ENCODE data around the gene PRKCA.
"Not testable (repeated sequence)": the region's sequence is repeated elsewhere in the genome, so short reads cannot be mapped to it uniquely, and the experiment has no call there.

The PRKCA gene

DNA sequence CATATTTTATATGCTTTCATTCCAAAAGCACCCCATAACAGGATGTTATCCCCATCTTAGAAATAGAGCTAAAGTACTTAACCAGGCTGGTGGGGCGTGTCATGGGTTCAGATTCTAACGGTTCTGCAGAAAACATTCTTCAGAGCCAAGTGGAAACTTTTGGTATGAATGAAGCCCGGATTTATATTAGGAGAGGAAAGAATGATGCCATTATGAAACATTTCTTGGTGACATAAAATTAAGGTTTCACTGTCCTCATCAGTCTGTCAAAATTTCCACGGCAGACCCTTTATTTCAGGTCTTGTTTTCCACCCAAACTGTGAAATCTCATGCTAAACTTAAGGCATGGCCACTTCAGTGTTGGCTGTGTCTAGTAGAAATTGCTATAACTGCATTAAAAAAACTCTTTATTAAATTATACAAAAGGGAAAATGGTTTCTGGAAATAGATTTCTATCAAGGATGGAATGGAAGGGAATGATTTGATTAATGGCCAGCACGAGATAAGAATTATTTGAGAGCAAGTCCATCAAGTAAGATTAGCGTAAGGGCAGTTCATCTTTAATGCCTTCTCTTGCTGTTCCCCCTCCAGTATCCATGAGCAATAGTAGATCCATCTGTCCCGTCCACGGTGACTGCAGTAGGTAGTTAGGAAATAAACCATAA lies 11.7 kb downstream of the PRKCA start:
- in situ Hi-C loops (cut with HindIII; ENCODE audit: low pct_ligation_motif_present, low pct_unique_long_range_greater_than_20kb, low sequenced_read_pairs), result no loop called here
- DNase-seq, result no peak

DNA sequence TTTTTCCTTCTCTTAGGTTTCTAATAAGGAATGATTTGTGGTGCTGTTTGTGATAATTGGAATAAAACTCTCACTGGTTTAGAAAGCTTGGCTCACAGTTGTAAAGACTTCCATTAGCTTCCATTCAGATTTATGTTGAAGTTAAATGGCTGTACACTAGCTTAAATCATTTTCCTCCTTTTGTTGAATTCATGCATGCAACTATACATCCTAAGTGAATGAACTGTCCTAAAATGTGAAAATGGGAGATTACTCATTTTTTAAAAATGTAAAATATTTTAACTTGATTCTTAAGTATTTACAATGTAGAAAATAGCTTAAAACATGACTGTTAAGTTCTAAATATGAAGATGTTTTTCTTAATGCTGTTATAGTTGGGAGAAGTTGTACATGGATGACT lies 15.2 kb downstream of the PRKCA start:
- no peak for DNase-seq

DNA sequence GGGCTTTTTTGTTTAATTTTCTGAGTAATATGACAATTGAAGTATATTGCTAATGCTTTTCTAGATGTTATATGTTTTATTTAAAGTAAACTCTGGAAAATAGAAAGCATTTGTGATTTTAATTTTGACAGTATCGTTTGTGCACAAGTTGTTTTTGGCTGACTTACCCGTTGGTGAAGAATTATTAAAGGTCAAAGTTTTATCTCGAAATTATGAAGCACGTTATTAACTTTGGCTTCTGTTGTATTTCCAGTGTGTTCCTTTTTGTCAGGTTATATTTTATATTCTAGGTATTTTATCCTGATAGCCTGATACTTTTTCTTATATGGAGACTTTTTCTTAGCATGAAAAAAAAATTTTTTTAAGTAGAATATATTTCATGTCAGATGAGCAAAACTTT lies 16.8 kb downstream of the PRKCA start:
- no peak for DNase-seq
- in situ Hi-C loops (cut with HindIII; ENCODE audit: low pct_ligation_motif_present, low pct_unique_long_range_greater_than_20kb, low sequenced_read_pairs), result no loop called here

More for the DNA sequence above, 15.2 kb downstream of the PRKCA start:
- in situ Hi-C loops (cut with HindIII; ENCODE audit: low pct_ligation_motif_present, low pct_unique_long_range_greater_than_20kb, low sequenced_read_pairs), result no loop called here

DNA sequence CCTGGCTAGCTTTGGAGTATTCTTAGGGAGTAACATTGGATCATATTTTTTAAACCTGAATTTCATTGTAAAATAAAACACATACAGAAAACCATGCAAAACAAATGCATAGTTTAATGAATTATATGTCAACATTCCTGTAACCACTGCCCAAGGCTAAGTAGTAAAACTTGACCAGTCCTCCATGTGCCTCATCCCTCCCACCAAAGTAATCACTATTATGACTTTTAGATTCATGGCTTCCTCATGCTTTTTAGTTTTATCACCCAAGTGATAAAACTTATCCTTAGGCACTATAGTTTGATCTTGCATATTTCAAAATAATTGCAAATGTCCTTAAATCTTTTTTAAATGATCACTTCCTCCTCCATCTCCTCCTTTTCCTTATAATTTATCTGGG lies 20.4 kb downstream of the PRKCA start:
- in situ Hi-C loops (cut with HindIII; ENCODE audit: low pct_ligation_motif_present, low pct_unique_long_range_greater_than_20kb, low sequenced_read_pairs), result no loop called here
- no peak for DNase-seq

DNA sequence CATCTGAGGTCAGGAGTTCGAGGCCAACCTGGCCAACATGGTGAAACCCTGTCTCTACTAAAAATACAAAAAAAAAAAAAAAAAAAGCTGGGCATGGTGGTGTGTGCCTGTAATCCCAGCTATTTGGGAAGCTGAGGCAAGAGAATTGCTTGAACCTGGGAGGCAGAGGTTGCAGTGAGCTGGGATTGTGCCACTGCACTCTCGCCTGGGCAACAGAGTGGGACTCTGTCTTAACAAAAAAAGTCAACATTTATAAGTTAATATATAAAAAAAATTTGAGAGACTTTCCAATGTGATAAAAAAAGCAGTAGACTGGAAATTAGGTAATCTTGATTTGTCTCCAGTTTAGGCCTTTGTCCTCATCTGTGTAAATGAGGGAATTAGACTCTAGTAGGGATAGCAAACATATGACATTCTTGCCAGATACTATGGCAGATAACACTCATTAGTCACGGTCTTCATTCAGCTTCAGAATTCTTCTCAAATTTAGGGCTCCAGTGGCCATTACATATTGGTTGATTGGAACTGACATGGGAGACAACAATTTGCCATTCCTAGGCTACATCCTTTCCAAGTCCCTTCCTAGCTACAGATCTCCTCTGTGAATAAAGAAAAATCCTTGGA lies 22.1 kb downstream of the PRKCA start:
- in situ Hi-C loops (cut with HindIII; ENCODE audit: low pct_ligation_motif_present, low pct_unique_long_range_greater_than_20kb, low sequenced_read_pairs), result not testable (repeated sequence)

DNA sequence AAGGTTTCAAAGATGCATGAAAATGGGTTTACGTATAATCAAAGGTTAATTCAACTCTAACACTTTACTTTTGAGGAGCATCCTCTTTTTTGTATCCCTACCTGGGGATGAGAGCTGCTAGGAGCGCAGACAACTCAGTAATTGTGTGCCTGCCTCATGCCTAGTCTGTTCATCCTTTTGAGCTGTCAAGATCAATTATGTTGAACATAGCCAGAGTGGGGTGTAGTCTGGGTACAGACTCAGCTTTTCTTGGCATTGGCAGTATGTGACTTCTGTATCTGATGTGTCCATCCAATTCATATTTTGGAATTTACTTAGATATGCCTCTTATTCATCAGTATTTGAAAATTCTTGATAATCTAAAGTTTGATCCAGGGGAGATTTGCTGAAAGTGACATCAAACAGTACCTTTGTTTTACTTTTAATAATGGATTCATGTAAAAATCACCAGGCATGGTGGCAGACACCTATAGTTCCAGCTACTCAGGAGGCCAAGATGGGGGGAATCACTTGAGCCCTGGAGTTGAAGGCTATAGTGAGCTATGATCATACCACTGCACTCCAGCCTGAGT lies 24.1 kb downstream of the PRKCA start:
- in situ Hi-C loops (cut with HindIII; ENCODE audit: low pct_ligation_motif_present, low pct_unique_long_range_greater_than_20kb, low sequenced_read_pairs), result no loop called here
- no peak for DNase-seq

More for the DNA sequence above, 22.1 kb downstream of the PRKCA start:
- DNase-seq, result not testable (repeated sequence)

DNA sequence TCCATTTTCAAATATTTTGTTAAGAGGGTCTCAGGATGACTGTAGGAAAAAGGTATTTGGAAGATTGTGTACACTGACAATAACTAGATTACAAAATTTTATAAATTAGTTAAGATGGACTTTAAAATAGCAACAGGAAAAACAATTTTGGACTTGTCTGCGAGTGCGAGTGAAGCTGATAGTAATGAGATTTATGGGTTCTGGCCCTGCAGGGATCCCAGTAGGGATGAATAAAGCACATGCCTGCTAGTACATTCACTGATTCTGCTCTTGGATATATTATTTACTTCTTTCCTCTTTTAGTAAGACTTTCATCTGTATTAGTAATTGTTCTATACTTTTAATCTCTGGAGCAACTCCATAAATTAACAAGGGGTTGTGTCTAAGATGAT lies 28.2 kb downstream of the PRKCA start:
- no peak for DNase-seq
- in situ Hi-C loops (cut with HindIII; ENCODE audit: low pct_ligation_motif_present, low pct_unique_long_range_greater_than_20kb, low sequenced_read_pairs), result no loop called here

DNA sequence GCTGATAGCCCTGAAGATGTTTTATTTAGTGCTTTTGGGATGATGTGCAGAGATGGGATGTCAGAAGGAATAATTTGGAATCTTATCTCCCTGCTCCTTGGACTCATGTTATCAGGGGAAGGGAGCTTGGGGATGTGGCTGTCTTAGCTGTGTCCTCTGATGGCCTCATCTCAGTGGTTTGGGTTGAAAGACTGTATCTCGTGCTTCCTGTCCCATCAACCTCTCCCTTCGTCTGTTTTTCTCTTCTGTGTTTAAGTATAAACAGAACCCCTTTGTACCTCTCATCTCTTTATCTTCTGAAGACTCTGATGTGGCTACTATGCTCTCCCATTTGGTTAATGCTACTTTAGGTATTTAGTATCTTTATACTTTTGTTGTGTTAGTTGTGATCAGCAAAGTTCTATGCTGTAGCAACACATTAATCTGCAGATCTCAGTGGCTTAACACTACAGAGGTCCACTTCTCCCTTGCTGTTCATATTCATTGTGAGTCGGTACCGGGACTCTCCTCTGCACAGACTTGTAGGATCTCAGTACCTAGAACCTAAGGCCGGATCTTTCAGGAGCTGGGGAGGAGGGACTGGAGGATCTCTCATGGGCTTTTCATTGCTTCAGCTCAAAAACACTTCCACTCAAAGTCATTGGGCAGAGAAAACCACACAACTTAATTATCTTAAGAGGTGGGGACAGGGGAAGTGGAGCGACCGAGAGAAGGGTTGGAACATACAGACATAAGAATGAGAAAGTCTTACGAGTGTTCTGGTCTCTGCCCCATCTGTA lies 28.8 kb downstream of the PRKCA start:
- in situ Hi-C loops (cut with HindIII; ENCODE audit: low pct_ligation_motif_present, low pct_unique_long_range_greater_than_20kb, low sequenced_read_pairs), result no loop called here
- no peak for DNase-seq

DNA sequence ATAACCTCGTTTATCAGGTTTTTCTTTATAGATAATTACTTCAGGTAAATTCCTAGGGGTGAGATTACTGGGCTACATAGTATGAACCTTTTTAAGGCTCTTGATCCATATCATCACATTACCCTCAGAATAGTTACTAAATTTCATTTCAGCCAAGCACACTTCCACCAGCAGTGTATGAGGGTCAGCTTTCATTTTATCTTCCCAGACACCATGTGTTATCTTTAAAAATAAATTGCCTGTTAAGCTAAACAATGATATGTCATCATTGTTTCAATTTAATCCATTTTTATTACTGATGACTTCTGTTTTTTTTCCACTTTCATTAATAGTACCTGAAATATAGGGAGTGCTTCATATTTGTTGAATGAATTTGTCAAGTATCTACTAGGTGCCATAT lies 33.4 kb downstream of the PRKCA start:
- in situ Hi-C loops (cut with HindIII; ENCODE audit: low pct_ligation_motif_present, low pct_unique_long_range_greater_than_20kb, low sequenced_read_pairs), result no loop called here
- DNase-seq, result no peak

DNA sequence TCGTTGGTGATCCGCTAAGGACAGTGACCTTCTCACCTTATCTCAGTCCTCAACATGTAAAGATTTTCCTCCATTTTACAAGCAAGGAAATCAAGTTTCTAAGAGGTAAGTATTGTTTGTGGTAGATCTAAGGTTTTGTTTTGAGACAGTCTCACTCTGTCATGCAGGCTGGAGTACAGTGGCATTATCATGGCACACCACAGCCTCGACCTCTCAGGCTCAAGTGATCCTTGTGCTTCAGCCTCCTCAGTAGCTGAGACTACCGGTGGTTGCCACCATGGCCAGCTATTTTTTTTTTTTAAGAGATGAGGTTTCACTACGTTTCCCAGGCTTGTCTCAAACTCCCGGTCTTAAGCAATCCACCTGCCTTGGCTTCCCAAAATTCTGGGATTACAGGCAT lies 34.9 kb downstream of the PRKCA start:
- DNase-seq, result no peak
- in situ Hi-C loops (cut with HindIII; ENCODE audit: low pct_ligation_motif_present, low pct_unique_long_range_greater_than_20kb, low sequenced_read_pairs), result no loop called here

DNA sequence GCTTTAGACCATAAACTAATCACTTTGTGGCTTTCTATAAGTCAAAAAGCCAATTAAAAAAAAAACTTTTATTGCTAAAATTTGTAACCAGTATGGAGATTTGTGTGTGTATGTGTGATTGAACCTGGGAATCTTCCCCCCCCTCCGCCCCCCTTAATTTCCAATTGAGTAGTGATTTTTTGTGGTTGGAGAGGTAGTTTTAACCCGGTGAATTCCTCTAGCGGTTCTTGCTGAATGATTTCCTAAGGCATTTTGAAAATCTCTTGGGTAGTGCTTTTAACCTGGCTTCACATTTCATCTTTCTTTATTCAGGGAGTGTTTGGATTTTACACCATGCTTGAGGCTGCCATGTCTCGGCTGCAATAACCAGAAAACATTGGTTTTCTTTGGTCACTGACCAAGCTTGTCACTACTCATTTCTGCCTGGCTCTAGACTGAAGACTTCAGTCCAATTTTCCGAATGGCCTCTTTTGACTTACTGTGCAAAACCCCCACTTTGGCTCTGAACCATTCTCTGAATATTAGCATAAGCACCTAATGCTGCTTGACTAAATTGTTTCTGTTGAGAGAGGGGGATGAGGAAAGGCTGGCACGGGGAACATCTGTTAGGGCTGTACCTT lies 35.6 kb downstream of the PRKCA start:
- no peak for DNase-seq
- in situ Hi-C loops (cut with HindIII; ENCODE audit: low pct_ligation_motif_present, low pct_unique_long_range_greater_than_20kb, low sequenced_read_pairs), result no loop called here

DNA sequence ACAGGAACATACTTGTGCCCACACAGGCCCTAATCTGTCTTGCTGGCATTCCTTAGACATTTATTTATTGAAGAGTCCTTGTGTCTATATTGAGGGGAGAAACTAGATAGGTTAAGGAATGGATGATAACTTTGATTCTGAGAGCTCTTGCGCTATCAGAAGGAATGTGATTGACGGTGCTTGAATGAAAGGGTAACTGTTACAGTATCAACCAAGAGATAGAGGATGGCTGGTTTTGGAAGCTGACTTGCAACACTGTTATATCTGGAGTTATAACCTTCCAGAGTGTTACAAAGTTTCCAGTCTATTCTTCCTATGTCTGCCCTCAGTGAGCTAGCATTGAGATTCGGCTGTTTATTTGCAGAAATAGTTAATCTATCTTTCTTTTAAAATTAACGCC lies 36.5 kb downstream of the PRKCA start:
- in situ Hi-C loops (cut with HindIII; ENCODE audit: low pct_ligation_motif_present, low pct_unique_long_range_greater_than_20kb, low sequenced_read_pairs), result no loop called here
- no peak for DNase-seq

DNA sequence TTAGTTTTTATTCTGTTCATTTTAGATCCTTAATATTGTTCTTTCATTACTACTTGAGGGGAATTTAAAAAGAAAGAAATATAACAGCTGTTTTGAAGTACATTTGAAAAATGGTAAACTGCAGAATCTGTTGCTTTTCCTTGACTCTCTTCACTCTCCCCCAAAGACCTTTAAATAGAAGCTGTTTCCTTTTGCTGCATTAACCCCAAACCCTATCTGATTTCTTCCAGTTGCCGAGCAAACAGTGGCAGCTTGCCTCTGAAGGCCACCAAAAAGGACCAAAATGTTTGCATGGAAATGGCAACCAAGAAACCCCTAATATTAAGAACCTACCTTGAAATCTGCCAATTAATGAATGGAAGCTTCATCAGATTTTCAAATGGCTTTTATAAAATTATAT lies 37.1 kb downstream of the PRKCA start:
- no peak for DNase-seq
- in situ Hi-C loops (cut with HindIII; ENCODE audit: low pct_ligation_motif_present, low pct_unique_long_range_greater_than_20kb, low sequenced_read_pairs), result no loop called here

DNA sequence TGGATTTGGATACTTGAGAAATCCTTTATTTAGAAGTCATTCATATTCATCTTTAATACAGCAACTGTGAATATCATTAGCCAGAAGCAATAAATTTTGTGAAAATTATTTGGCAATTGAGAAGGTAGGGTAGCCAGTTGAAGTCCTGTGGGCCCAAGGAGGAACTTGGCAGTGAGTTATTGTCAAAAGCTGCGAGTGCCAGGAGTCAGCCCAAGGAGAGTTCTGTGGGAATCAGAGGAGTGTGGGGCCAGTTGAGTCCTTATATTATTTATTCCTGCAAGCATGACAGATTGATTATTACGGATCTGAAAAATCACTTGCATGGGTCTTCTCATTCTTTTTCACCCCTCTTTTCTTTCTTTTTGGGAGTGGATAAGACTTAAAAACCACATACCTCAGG lies 38.3 kb downstream of the PRKCA start:
- DNase-seq, result no peak
- in situ Hi-C loops (cut with HindIII; ENCODE audit: low pct_ligation_motif_present, low pct_unique_long_range_greater_than_20kb, low sequenced_read_pairs), result no loop called here

DNA sequence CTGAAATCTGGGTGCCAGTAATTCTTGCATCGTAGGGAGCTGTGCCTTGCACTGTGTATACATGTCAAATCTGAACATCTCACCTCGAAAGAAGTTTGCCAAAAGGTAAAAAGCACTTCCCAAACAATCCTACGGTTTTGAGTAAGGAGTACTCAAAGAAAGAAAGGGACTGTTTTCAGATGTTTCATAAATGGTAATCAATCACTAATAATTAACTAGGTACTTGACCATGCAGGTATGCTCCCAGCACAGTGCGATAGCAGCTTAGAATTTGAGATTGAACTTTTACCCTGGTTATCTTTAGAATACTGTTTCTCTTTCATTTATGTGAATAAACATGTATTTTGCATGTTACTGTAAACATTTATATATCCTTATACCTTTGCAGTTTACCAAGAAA lies 39.0 kb downstream of the PRKCA start:
- no peak for DNase-seq
- in situ Hi-C loops (cut with HindIII; ENCODE audit: low pct_ligation_motif_present, low pct_unique_long_range_greater_than_20kb, low sequenced_read_pairs), result no loop called here

DNA sequence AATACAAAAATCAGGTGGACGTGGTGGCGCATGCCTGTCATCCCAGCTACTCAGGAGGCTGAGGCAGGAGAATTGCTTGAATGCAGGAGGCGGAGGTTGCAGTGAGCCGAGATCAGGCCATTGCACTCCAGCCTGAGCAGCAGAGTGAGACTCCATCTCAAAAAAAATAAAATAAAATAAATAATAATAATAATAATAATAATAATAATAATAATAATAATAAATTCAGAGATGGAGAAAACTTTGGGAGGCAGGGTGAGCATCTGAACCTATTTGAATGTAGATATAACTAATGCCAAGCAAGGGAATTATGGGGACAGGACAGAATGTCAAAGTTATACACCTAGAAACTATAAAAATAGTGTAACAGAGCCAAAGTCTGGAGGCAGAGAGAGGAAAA lies 39.9 kb downstream of the PRKCA start:
- in situ Hi-C loops (cut with HindIII; ENCODE audit: low pct_ligation_motif_present, low pct_unique_long_range_greater_than_20kb, low sequenced_read_pairs); DNase-seq: not testable (repeated sequence)

DNA sequence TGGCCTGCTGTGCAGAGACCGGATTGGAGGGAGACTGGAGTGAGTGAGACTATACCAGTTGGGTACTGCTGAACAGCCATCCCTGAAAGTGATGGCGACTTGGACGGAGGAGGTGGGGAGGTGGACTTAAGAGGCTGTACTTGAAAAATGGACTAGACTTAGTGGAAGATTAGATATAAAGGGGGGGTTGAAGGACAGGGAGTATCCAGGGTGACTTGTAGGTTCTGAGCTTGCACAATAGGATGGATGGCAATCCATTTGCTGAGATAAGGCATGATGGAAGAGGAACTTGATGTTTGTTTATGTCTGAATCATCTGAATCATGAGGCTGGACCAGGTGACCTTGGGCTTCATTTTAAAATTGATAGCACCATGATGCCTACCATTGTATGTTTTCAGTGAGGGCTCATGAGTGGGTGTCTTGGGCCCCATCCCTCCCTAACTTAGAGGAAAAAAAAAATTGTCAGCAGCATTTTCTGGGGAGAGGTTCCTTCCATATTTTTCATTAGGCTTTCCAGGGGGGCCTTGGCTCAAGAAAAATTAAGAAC lies 41.2 kb downstream of the PRKCA start:
- in situ Hi-C loops (cut with HindIII; ENCODE audit: low pct_ligation_motif_present, low pct_unique_long_range_greater_than_20kb, low sequenced_read_pairs), result no loop called here
- no peak for DNase-seq

DNA sequence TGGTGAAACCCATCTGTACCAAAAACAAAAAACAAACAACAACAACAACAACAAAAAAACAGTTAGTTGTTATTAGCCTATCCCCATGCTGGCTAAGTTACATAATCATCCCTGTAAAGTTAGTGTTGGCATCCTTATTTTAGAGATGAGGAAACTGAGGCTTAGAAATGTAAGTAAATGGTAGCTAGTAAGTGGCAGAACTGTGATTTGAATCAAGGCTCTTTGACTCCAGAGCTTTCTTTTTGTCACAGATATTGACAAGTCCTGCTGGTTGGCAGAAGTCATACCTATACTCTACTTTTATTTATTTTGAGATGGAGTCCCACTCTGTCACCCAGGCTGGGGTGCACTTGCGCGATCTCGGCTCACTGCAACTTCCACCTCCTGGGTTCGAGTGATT lies 42.1 kb downstream of the PRKCA start:
- in situ Hi-C loops (cut with HindIII; ENCODE audit: low pct_ligation_motif_present, low pct_unique_long_range_greater_than_20kb, low sequenced_read_pairs), result no loop called here
- DNase-seq, result no peak

DNA sequence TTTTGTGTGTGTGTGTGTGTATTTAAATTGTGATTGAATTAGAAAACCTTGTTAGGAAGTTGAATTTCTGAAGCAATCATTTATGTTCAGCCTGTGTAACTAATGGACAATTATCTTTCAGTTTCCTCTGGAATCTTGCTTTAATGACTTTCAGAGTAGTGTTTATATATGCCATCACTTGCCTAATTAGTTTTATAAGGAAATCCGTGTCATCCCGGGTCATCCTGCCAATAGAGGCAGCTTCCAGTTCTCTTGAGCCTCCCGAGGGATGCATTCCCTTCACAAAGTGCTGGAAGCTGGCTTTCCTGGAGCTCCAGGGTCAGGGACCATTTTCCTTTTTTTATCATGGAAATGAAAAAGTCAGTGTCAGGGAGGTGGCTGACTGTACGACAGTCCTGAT lies 42.9 kb downstream of the PRKCA start:
- in situ Hi-C loops (cut with HindIII; ENCODE audit: low pct_ligation_motif_present, low pct_unique_long_range_greater_than_20kb, low sequenced_read_pairs), result no loop called here
- DNase-seq, result no peak

Data from ACHN (cell line).